ENCODE data around the gene CD9.
"Not testable (repeated sequence)": the region's sequence is repeated elsewhere in the genome, so short reads cannot be mapped to it uniquely, and the experiment has no call there.

DNA sequence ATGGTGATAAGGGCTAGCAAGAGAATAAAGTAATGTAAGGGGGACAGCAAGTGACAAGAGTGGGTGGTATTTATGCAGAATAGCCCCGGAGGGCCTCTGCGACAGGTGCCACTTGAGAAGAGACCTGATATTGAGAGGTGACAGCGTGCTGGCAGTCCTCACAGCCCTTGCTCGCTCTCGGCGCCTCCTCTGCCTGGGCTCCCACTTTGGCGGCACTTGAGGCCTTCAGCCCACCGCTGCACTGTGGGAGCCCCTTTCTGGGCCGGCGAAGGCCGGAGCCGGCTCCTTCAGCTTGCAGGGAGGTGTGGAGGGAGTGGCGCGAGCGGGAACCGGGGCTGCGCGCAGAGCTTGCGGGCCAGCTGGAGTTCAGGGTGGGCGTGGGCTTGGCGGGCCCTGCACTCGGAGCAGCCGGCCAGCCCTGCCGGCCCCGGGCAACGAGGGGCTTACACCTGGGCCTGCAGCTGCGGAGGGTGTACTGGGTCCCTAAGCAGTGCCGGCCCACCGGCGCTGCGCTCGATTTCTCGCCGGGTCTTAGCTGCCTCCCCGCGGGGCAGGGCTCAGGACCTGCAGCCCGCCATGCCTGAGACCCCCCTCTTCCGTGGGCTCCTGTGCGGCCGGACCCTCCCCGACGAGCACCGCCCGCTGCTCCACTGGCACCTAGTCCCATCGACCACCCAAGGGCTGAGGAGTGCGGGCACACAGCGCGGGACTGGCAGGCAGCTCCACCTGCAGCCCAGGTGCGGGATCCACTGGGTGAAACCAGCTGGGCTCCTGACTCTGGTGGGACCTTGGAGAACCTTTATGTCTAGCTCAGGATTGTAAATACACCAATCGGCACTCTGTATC is 40.8 kb upstream of the CD9 start:
- TF ChIP-seq POLR2A (IDR thresholded peaks at IDR 0.05; ENCODE audit: low read depth, low read length); PAX5 (IDR thresholded peaks at IDR 0.05; ENCODE audit: insufficient read depth, low read length, severe bottlenecking); SPI1 (IDR thresholded peaks at IDR 0.05; ENCODE audit: low read depth, low read length): not testable (repeated sequence)
